HepG2 (cell line): ENCODE results near the gene SPSB1. TPM values are rescaled to one million over a fixed set of nuclear protein-coding genes. Genes with fewer than 3 reads are reported as not detected.
A peak's percentile ranks its signal among the peaks of the same experiment; 100 is the strongest.

ENCODE experiments used
- CCAR2 ChIP-seq: fragments of 200-400 bp; formaldehyde crosslinking; optimal IDR thresholded peaks from 2 replicates; pipeline ENCODE3; 2018; ENCODE audit warnings: low read depth, mild to moderate bottlenecking, low read length, moderate library complexity
- DMAP1 ChIP-seq: IDR thresholded peaks from 2 replicates; pipeline ENCODE4 v1.6.1; 2016
- DNMT3B ChIP-seq: conservative IDR thresholded peaks from 2 replicates; pipeline ENCODE4 v1.6.1; 2016; ENCODE audit warnings: missing biosample characterization, control low read depth
- FOXK1 ChIP-seq: sonication (generic); formaldehyde crosslinking; IDR thresholded peaks from 2 replicates; pipeline ENCODE4 v1.4.0; 2020; ENCODE audit warnings: low read depth, missing genetic modification reagents, borderline replicate concordance
- NFYC ChIP-seq: IDR thresholded peaks from 2 replicates; pipeline ENCODE4 v1.6.1; 2016; ENCODE audit warnings: missing genetic modification reagents, missing compliant biosample characterization
- SMAD3 ChIP-seq: sonication (generic); formaldehyde crosslinking; IDR thresholded peaks from 2 replicates; pipeline ENCODE4 v1.4.0; 2020; ENCODE audit warnings: missing genetic modification reagents
- SP4 ChIP-seq: sonication (generic); formaldehyde crosslinking; IDR thresholded peaks from 2 replicates; pipeline ENCODE4 v1.8.1; 2023; ENCODE audit warnings: mild to moderate bottlenecking, missing genetic modification reagents
- SRF ChIP-seq: IDR thresholded peaks from 2 replicates; pipeline ENCODE4 v1.6.1; 2011; ENCODE audit warnings: mild to moderate bottlenecking, low read depth, low read length, moderate library complexity
- TBP ChIP-seq: sonication (generic); formaldehyde crosslinking; IDR thresholded peaks from 2 replicates; pipeline ENCODE4 v1.5.0; 2020; ENCODE audit warnings: missing genetic modification reagents
- TEAD2 ChIP-seq: sonication (generic); formaldehyde crosslinking; IDR thresholded peaks from 2 replicates; pipeline ENCODE4 v1.9.0; 2021; ENCODE audit warnings: missing genetic modification reagents
- ZNF180 ChIP-seq: sonication (generic); formaldehyde crosslinking; IDR thresholded peaks from 2 replicates; pipeline ENCODE4 v1.4.0; 2020; ENCODE audit warnings: low read depth, missing genetic modification reagents, borderline replicate concordance
- ZNF451 ChIP-seq: sonication (generic); formaldehyde crosslinking; IDR thresholded peaks from 2 replicates; pipeline ENCODE4 v1.5.0; 2020; ENCODE audit warnings: mild to moderate bottlenecking, missing genetic modification reagents
- polyA plus RNA-seq, 8 experiments: library from polyadenylated mRNA; depleted of rRNA in 3 of 8; stranded (reverse) in 7 of 8; unstranded in 1 of 8; fragments of >200 nt; fragmentation: Illumina TruSeq in 4 of 8; extraction: Trizol in 4 of 8; gene quantifications; 2 replicates each; pipeline versions ENCODE4 v1.2.1 to v1.2.3, GENCODE V29; 2011 to 2016; ENCODE audit warnings: low read depth in 4 of 8, missing spikeins in 1 of 8, mixed read lengths in 1 of 8; ENCODE audit not compliant: insufficient read depth in 1 of 8
- total RNA-seq, 5 experiments: library from RNA; depleted of rRNA; stranded (reverse); fragments of >200 nt; fragmentation: Illumina TruSeq; extraction: Trizol; gene quantifications; 2 replicates each; pipeline ENCODE4 v1.2.3, GENCODE V29; 2016; ENCODE audit warnings: low read depth in 1 of 5
- TF ChIP-seq, protein P1 (sequence below): sonication (generic); formaldehyde crosslinking; IDR thresholded peaks from 2 replicates; pipeline ENCODE4 v1.4.0; 2020; ENCODE audit warnings: missing genetic modification reagents
- TF ChIP-seq, protein P2 (sequence below), 2 experiments: fragments of 450-650 bp in 1 of 2; sonication (generic) in 1 of 2; formaldehyde crosslinking; IDR thresholded peaks; 2 replicates each; pipeline versions ENCODE4 v1.5.0 to v1.8.0; 2020 to 2022; ENCODE audit warnings: mild to moderate bottlenecking in 1 of 2, missing genetic modification reagents in 1 of 2
- TF ChIP-seq, protein P3 (sequence below): sonication (generic); formaldehyde crosslinking; conservative IDR thresholded peaks from 2 replicates; pipeline ENCODE4 v1.4.0; 2020; ENCODE audit warnings: missing genetic modification reagents
- TF ChIP-seq, protein P4 (sequence below): sonication (generic); formaldehyde crosslinking; IDR thresholded peaks from 2 replicates; pipeline ENCODE4 v1.4.0; 2020; ENCODE audit warnings: missing genetic modification reagents, mild to moderate bottlenecking, borderline replicate concordance
- TF ChIP-seq, protein P5 (sequence below): sonication (generic); formaldehyde crosslinking; IDR thresholded peaks from 2 replicates; pipeline ENCODE4 v1.9.0; 2021; ENCODE audit warnings: missing genetic modification reagents, borderline replicate concordance
- TF ChIP-seq, protein P6 (sequence below): sonication (generic); formaldehyde crosslinking; IDR thresholded peaks from 2 replicates; pipeline ENCODE4 v1.5.0; 2020; ENCODE audit warnings: mild to moderate bottlenecking, missing genetic modification reagents, moderate library complexity

The SPSB1 gene
- total and polyA plus RNA-seq, 2 of the 13 experiments (the other 11 are each of a cell fraction or from before 2014, with no cell fraction given), result 5.0 to 8.0 TPM

DNA sequence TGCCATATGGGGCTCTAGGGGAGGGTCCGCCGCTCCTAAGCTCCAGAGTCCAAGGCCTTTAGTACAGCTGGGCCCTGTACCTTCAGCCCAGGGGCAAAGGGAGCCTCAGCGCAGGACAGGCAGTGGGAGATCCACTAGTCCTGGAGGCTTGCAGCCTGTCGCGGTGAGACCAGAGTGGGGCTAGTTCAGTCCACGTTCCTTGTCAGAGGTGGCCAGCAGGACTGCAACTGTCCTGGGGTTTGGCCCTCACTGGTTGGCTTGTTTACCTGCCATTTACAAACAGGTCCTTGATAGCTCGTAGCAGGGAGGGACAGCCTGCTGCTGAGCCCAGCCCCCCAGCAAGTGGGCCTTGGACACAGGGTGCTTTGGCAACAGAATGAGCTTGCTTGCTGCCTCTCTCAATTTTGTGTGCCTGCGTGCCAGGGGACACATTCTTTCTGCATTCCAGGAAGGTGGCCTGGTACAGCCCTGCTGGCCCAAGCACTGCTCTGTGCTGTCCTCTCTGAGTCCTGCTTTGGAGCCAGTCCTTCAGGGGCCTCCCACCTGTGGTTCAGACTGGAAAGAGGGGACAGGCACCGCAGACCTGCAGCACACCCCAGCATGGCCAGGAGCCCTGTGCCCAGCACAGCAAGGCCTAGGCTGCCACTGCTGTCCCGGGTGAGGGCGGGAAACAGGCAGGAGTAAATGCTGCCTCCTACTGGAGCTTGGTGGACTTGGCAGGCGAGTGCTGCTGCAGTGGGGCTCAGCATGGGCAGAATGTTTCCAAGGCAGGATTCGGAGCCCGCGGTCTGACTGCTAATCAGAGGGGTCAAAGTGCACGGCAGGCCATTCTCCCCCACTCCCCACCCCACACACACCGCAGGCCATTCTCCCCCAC, 42.9 kb upstream of the SPSB1 start (continued):
- TF ChIP-seq, protein P1, sequence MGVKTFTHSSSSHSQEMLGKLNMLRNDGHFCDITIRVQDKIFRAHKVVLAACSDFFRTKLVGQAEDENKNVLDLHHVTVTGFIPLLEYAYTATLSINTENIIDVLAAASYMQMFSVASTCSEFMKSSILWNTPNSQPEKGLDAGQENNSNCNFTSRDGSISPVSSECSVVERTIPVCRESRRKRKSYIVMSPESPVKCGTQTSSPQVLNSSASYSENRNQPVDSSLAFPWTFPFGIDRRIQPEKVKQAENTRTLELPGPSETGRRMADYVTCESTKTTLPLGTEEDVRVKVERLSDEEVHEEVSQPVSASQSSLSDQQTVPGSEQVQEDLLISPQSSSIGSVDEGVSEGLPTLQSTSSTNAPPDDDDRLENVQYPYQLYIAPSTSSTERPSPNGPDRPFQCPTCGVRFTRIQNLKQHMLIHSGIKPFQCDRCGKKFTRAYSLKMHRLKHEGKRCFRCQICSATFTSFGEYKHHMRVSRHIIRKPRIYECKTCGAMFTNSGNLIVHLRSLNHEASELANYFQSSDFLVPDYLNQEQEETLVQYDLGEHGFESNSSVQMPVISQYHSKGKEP (CRISPR knock-in tag), result no peak
- TF ChIP-seq DMAP1, result peak; percentile 75
- TF ChIP-seq, protein P2, sequence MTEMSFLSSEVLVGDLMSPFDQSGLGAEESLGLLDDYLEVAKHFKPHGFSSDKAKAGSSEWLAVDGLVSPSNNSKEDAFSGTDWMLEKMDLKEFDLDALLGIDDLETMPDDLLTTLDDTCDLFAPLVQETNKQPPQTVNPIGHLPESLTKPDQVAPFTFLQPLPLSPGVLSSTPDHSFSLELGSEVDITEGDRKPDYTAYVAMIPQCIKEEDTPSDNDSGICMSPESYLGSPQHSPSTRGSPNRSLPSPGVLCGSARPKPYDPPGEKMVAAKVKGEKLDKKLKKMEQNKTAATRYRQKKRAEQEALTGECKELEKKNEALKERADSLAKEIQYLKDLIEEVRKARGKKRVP (CRISPR knock-in tag; IDR thresholded peaks at IDR 0.05), result no peak
- peak; percentile 19; the same call in 1 of the 2 replicates for TF ChIP-seq FOXK1 (CRISPR knock-in tag)
- TF ChIP-seq NFYC, result peak; percentile 56; the same call in 1 of the 2 replicates
- TF ChIP-seq, protein P3, sequence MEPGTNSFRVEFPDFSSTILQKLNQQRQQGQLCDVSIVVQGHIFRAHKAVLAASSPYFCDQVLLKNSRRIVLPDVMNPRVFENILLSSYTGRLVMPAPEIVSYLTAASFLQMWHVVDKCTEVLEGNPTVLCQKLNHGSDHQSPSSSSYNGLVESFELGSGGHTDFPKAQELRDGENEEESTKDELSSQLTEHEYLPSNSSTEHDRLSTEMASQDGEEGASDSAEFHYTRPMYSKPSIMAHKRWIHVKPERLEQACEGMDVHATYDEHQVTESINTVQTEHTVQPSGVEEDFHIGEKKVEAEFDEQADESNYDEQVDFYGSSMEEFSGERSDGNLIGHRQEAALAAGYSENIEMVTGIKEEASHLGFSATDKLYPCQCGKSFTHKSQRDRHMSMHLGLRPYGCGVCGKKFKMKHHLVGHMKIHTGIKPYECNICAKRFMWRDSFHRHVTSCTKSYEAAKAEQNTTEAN (CRISPR knock-in tag), result no peak; the same call in 1 of the 2 replicates
- no peak for TF ChIP-seq TBP (CRISPR knock-in tag)
- TF ChIP-seq ZNF451 (CRISPR knock-in tag), result no peak
- TF ChIP-seq CCAR2, result no peak
- TF ChIP-seq SMAD3 (CRISPR knock-in tag), result peak; percentile 17; the same call in 1 of the 2 replicates
- TF ChIP-seq SRF, result 0 out of 2 replicates have a peak, but pooled peaks have one; percentile 41
- TF ChIP-seq, protein P4, sequence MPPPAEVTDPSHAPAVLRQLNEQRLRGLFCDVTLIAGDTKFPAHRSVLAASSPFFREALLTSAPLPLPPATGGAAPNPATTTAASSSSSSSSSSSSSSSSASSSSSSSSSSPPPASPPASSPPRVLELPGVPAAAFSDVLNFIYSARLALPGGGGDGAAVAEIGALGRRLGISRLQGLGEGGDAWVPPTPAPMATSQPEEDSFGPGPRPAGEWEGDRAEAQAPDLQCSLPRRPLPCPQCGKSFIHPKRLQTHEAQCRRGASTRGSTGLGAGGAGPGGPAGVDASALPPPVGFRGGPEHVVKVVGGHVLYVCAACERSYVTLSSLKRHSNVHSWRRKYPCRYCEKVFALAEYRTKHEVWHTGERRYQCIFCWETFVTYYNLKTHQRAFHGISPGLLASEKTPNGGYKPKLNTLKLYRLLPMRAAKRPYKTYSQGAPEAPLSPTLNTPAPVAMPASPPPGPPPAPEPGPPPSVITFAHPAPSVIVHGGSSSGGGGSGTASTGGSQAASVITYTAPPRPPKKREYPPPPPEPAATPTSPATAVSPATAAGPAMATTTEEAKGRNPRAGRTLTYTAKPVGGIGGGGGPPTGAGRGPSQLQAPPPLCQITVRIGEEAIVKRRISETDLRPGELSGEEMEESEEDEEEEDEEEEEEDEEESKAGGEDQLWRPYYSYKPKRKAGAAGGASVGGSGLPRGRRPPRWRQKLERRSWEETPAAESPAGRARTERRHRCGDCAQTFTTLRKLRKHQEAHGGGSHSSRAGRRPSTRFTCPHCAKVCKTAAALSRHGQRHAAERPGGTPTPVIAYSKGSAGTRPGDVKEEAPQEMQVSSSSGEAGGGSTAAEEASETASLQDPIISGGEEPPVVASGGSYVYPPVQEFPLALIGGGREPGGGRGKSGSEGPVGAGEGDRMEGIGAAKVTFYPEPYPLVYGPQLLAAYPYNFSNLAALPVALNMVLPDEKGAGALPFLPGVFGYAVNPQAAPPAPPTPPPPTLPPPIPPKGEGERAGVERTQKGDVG (CRISPR knock-in tag), result peak; percentile 42; the same call in 1 of the 2 replicates
- TF ChIP-seq ZNF180, result no peak
- TF ChIP-seq, protein P5, sequence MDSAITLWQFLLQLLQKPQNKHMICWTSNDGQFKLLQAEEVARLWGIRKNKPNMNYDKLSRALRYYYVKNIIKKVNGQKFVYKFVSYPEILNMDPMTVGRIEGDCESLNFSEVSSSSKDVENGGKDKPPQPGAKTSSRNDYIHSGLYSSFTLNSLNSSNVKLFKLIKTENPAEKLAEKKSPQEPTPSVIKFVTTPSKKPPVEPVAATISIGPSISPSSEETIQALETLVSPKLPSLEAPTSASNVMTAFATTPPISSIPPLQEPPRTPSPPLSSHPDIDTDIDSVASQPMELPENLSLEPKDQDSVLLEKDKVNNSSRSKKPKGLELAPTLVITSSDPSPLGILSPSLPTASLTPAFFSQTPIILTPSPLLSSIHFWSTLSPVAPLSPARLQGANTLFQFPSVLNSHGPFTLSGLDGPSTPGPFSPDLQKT, result no peak
- no peak for TF ChIP-seq DNMT3B (CRISPR knock-in tag)
- TF ChIP-seq, protein P6, sequence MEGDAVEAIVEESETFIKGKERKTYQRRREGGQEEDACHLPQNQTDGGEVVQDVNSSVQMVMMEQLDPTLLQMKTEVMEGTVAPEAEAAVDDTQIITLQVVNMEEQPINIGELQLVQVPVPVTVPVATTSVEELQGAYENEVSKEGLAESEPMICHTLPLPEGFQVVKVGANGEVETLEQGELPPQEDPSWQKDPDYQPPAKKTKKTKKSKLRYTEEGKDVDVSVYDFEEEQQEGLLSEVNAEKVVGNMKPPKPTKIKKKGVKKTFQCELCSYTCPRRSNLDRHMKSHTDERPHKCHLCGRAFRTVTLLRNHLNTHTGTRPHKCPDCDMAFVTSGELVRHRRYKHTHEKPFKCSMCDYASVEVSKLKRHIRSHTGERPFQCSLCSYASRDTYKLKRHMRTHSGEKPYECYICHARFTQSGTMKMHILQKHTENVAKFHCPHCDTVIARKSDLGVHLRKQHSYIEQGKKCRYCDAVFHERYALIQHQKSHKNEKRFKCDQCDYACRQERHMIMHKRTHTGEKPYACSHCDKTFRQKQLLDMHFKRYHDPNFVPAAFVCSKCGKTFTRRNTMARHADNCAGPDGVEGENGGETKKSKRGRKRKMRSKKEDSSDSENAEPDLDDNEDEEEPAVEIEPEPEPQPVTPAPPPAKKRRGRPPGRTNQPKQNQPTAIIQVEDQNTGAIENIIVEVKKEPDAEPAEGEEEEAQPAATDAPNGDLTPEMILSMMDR, result peak; percentile 98
- no peak for TF ChIP-seq TEAD2 (CRISPR knock-in tag)
- peak; percentile 18 for TF ChIP-seq SP4
